GM21619 (cell line): ENCODE data around the gene IL7R.
A peak's percentile ranks its signal among the peaks of the same experiment; 100 is the strongest.
"Not testable (repeated sequence)": the region's sequence is repeated elsewhere in the genome, so short reads cannot be mapped to it uniquely, and the experiment has no call there.

Source experiments
- ATAC-seq: cut with Tn5 transposase; IDR thresholded peaks from one replicate; pipeline ENCODE4 v1.9.1; 2021; ENCODE audit not compliant: unreplicated experiment

IL7R gene

GRCh38 chr5:35838370-35839042, 18.2 kb upstream of the IL7R start:
- ATAC-seq, result no peak

- ATAC-seq, result no peak
Measured at GRCh38 chr5:35842856-35843255, 13.8 kb upstream of the IL7R start.

- ATAC-seq, result not testable (repeated sequence)
Measured at GRCh38 chr5:35845508-35845907, 11.2 kb upstream of the IL7R start.

DNA sequence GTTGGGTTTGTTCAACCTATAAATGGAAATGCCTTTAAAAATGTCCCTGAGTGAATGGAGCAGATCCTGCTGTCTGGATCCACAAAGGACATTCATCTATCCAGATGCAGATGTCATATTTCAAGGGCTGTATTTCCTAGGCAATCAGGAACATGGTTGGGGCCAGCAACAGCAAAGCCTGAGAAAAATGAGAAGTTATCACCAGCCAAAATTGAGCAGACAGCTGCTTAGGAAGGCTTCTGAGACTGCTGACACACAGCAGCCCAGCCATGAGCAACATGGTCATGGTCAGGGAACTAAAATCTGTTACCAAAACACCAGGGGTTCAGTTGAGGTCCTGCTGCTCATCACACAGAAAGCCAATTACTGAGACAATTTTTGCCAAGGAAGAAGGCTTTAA, 9.2 kb upstream of the IL7R start:
- ATAC-seq, result no peak

- no peak for ATAC-seq
Measured at GRCh38 chr5:35847961-35848360, 8.7 kb upstream of the IL7R start.

- ATAC-seq, result no peak
Measured at GRCh38 chr5:35849860-35850259, 6.8 kb upstream of the IL7R start.

GRCh38 chr5:35850967-35851680, 5.6 kb upstream of the IL7R start:
- ATAC-seq, result no peak

GRCh38 chr5:35852084-35852734, 4.5 kb upstream of the IL7R start:
- ATAC-seq, result peak; percentile 45

DNA sequence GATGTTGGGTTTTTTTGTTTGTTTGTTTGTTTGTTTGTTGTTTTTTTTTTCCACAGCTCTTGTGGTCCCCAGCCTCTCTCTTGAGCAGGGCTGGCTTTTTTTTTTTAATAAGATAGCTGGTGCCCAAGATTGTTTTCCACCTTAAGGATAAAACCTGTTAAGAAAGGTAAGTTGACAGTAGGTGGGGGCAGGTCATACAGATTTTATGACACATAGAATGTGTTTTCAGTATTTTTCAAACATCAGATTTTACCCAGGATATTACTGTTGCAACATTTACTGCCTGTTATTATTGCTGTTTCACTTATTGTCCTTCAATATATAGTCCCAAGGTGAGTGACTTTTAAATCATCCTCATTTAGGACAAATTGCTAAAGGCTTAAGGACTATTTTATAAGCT, 3.9 kb upstream of the IL7R start:
- ATAC-seq, result no peak

- ATAC-seq, result no peak
Measured at GRCh38 chr5:35853631-35854030, 3.1 kb upstream of the IL7R start.

DNA sequence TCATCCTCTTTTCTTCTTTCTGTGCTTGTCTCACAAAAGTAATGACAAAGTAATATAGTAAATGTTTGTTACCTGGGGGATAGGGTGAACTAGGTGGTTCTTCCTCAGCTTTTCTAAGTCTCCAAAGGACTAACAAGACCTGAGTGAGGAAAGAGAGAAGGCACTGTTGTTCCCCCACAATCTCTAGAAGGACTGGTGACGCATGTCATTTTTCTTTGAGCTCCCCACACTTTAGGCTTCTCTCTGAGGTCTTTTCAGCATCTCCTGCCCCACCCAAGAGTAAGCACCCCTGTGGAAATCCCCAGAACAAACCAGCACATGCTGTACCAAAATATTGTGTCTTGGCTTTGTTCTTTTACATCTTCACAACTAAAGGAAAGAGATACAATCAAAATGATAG, 2.4 kb upstream of the IL7R start:
- ATAC-seq, result no peak

DNA sequence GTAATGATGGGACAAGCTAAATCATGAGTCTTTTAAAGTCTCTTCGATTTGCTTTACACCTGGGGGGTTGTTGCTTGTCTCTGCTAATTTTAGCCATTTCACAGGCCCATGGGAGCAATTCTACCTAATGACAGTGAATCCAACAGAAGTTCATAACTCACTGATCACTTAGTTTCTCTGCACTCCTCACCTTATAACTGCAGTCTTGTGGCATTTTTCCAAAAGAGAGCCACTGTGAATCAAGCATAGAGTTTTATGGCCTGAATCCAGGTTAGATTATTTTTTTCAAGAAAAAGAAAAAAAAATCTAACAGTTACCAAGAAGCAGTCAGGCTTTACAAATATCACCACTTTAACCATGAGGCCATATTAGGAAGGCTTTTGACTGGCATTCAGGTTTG, 1.5 kb upstream of the IL7R start:
- no peak for ATAC-seq

GRCh38 chr5:35856186-35856764, 416 bp upstream of the IL7R start:
- ATAC-seq, result not testable (repeated sequence)

DNA sequence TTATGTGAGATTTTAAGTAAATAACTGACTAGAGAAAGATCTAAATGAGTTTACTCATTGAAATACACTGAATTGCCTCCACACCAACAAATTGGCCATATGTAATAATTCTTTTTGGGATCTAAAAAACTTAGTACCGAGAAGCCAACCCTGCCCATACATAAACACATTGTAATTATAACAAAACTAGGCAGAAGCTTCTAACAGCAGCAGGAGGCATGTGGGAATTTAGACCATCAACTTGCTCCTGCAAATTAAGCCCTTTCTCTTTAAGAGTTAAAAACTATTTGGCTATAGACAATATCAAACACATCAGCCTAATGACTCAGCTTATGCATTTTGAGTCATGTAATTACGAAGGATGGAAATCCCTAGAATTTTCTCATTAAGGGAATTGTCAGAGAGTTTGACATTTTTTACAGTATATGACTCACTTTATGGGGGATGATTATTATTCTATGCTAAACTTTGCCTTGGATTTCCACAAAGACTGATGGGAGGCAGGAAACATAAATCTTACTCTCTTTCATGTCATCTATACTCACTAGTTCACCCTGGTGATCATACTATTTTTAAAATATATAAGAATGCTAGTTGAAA, 1.0 kb downstream of the IL7R start:
- no peak for ATAC-seq

DNA sequence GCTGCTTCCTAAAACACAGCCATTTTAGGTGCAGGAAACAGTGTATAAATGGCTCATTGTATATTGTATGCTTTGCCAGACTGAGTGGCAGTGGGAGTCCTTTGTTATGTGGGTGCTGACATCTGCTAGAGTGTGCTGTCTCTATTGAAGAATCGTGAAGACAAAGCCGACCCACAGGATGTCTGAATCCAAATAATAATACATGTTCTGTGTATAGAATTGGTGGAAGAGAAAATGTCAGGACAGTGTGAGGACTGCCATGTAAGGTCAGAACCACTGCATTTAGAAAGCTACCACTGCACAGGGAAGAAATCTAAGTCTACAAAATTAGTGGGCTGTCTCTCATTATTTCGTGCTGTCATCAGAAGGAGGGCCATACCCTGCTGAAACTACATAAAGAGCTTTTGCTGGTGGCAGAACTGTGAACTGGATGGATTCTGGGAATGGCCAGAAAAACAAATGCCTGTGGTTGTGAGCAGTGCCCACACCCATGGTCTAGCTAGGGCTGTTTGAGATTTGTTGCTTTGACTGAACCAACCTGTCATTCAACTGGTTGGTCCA, 2.5 kb downstream of the IL7R start:
- ATAC-seq, result no peak

DNA sequence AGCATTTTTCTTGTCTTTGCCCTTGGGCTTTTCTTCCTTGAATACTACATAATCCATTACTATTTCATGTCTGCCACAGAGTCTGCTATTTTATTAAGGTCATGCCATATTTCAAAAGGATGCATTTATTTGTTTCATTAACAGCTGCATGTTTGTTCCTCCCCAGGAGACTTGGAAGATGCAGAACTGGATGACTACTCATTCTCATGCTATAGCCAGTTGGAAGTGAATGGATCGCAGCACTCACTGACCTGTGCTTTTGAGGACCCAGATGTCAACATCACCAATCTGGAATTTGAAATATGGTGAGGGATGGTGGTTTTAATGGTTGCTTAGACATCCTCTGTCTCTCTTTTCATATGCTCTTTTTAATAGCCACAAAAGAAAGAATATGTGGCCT, 4.0 kb downstream of the IL7R start:
- no peak for ATAC-seq

DNA sequence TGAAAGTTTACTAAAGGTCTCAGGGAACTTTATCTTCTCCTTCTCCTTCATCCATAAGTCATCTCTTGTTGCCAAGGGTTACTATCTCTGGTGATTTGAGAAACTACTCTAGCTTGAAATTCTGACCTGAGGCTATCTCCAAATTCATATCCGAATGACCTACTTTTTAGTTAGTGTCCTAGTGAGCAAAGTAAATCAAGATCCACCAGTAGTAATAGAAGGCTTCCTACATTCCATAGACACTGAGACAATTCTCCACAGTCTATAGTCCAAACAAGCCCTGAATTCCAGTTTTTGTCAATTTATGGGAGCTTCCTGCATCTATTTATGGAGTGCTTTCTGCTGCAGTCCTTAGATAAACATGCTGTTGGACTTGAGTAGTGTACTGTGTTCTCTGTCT, 5.0 kb downstream of the IL7R start:
- no peak for ATAC-seq

DNA sequence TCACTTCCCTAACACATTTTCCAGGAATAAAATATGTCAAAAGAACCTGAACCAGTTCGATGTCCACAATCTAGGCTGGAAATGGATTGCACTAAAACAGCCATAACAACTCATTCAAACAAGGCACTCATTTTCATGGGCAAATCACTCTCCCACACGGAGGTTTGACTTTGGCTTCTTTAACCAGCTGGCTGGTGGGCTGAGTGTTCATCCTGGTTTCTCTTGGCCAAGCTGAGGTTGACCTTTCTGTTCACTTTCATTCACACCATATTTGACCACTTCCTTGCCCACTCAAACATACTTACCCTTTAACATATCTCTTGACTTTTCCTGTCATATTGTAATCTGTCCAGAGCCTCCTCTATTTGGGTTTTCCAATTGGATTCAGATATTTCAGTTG, 5.4 kb downstream of the IL7R start:
- no peak for ATAC-seq

- ATAC-seq, result no peak
Measured at GRCh38 chr5:35863159-35863558, 6.5 kb downstream of the IL7R start.

DNA sequence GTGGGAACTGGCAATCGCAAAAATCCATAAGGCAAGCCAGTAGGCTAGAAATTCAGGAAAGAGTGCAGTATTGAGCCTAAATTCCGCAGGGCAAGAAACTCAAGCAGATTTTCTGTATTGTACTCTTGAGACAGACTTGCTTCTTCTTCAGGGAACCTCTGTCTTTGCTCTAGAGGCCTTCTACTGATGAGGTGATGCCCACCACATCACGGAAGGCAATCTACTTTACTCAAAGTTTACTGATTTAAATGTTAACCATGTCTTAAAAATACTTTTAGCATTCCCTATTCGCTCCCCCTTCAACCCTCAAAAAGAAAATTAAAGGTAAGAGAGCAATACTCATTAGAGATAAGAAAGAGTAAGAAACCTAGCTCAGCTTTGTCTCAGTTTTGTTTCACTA, 11.3 kb downstream of the IL7R start:
- no peak for ATAC-seq

- no peak for ATAC-seq
Measured at GRCh38 chr5:35869685-35870277, 13.1 kb downstream of the IL7R start.
